Fibroblast of upper back skin (primary cell): ENCODE data around the gene FAM184B.
A peak's percentile ranks its signal among the peaks of the same experiment; 100 is the strongest.

Experiments used
- DNase-seq: peaks from one replicate; pipeline ENCODE4 v3.0.0-alpha.2; 2013

The FAM184B gene

DNA sequence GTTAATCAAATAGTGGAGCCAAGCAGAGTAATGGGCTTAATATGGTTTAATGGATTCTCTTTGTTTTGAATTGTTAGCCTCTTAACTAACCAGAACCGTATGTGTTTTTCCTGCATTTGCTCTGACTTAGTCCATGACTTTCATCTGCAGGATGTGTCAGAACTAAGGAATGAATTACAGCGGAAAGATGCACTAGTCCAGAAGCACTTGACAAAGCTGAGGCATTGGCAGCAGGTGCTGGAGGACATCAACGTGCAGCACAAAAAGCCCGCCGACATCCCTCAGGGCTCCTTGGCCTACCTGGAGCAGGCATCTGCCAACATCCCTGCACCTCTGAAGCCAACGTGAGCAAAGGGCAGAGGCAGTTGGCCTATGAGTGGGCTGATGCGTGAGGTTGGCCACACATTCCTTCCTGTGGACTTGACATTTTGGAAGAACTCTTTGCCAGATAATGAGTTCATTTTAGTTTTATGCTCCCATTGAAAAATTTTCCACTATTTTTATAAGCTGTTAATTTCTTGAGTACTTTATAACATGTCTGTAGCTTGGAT lies 157.9 kb downstream of the FAM184B start:
- peak; percentile 36 for DNase-seq

DNA sequence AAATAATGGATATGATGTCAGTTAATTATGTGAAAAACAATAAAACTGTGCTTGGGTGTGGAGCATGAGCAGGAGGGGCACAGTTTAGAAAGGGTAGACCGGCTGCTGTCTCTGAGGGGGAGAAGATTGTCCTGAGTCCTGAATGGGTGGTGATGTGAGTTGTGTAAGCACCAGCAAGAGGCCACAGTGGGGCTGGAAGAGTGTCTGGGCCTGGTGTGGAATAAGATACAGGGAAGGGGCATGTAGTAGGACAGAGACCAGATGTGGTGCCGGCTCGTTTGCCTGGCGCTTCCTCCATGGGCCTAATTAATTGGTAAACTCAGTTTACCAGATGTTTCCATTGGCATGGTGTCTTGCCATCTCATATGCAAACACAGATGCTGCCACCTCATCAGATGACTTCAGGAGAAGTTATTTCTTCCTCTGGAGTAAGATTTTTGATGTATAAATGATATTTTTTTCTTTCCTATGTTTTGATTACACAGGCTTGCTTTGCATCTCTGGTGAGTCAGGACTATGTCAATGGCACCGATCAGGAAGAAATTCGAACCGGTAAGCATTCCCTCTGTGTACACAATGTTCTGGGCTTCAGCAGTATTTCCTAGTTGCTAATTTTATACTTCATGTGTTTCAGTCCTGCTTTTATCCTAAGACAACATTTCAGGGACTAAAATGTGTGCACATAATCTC lies 161.9 kb downstream of the FAM184B start:
- DNase-seq, result no peak

GRCh38 chr4:17618926-17619325 lies 162.5 kb downstream of the FAM184B start:
- DNase-seq, result no peak

- no peak for DNase-seq
These were observed 165.1 kb downstream of the FAM184B start for GRCh38 chr4:17616283-17616682.

DNA sequence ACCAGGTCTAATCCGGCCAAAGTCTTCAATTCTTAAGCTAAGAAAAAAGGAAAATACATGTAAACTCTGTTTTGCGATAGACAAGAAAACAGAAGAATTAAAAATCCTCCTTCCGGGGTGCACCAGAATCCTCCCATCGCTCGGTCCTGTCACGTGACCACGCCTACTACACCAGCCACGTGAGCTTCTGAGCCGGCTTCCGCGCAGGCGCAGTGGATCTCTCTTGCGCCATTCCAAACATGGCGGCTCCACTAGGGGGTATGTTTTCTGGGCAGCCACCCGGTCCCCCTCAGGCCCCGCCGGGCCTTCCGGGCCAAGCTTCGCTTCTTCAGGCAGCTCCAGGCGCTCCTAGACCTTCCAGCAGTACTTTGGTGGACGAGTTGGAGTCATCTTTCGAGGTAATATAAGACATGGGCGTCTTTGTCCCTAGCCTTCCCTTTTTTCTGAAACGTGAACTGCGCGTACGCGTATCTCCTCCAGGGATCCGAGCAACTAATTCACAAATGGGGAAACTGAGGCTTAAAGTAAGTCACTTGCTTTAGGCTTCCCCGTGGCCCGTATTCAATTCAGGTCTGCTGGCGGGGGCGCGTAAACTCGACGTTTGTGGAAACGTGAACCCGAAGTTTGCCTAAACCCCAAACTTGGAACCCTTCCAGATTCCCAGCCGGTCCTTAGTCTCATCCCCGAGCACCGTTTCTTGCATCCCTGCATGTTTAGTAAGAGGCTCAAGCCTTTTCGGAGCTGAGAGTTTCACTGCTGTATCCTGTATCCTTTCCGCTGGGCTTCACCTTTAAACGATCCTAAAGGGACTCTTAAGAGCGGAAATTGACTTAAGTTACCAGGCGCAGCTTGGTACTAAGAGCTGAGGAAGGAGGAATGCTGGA lies 166.8 kb downstream of the FAM184B start, which contains the start of gene MED28:
Gene MED28, plus strand, starts transcription at position 226 of the 884 bp plus-strand sequence. Its CDS starts 14 bp downstream, at position 240.
- peak; percentile 96 for DNase-seq

DNA sequence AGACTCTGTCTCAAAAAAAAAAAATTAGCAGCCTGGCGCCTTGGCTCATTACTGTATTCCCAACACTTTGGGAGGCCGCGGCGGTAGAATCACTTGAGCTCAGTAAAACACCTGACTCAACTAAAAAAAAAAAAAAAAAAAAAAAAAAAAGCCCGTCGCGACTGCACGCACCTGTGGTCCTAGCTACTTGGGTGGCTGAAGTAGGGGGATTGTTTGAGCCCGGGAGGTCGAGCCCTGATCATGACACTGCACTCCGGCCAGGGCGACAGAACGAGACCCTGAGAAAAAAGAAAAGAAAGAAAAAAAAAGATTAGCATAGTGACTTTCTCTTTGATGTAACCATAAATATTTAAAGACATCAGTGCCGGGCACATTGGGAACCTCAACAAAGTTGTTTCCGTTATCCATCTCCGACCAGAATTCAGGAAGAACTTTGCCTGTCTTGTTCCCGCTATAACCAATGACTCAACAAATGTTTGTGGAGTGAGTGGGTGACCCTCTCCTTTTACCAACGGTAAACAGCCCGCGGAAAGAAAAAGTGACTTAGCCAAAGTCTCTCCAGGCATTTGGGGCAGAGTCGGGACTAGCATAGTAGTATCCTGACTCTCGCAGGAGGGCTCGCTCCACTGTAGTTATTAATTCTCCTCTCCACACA lies 167.5 kb downstream of the FAM184B start:
- peak; percentile 62 for DNase-seq

- DNase-seq, result no peak
These were observed 176.2 kb downstream of the FAM184B start for GRCh38 chr4:17605236-17605635.

GRCh38 chr4:17599826-17600225 lies 181.6 kb downstream of the FAM184B start:
- no peak for DNase-seq

DNA sequence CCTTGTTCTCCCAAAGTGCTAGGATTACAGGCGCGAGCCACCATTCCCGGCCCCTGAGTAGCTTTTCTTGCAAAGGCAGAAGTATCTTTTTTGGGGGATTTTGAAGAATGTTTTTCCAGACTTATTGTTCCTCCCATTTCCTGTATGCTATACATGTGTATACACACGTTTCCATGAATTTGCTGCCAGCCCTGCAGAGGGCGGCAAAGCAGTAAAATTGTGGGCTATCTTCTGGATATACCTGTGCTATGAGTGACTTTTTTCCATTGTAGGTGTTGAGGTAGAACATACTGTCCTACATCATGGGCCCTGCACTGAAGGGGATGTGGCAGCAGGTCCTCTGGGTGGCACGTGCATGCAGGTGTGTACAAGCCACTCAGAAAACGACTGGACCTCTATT lies 183.9 kb downstream of the FAM184B start:
- DNase-seq, result peak; percentile 10

DNA sequence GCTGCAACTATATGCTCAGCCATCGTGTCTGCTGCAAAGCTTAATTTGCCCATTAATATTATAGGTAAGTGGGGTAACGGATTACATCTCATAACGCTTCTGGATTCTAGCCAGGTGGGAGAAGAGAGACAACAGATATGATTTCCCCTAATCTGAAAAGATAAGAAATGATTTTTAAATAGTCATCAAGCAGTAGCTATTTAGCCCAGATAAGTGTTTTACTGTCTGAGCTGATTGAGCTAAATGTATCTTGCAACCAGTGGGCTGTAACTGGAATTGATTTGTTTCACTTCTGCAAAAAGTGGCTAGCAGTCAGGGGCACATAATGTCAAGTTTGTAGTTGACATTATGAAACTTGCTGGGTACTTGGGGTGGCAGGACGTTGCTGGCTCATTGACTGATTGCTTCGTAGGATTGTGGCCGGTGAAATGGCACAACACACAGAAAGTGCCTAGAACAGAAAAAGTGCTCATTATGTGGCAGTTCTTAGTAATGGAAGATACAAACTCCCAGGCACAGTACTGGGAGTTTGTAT lies 185.9 kb downstream of the FAM184B start:
- DNase-seq, result no peak

DNA sequence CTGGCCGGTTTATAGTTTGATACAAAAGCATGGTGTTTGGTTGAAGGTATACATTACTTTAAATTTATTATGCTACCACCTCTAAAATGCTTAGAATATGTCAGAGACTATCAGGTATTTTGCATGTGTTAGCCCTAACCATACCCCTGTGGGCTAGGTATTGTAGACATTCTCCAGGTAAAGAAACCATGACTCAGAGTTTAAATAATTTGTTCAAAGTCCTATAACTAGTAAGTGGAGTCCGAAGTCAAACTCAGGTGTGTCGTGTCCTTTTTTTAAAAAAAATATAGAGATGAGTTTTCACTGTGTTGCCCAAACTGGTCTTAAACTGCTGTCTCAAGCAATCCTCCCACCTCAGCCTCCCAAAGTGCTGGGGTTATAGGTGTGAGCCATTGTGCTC lies 192.1 kb downstream of the FAM184B start:
- DNase-seq, result no peak

DNA sequence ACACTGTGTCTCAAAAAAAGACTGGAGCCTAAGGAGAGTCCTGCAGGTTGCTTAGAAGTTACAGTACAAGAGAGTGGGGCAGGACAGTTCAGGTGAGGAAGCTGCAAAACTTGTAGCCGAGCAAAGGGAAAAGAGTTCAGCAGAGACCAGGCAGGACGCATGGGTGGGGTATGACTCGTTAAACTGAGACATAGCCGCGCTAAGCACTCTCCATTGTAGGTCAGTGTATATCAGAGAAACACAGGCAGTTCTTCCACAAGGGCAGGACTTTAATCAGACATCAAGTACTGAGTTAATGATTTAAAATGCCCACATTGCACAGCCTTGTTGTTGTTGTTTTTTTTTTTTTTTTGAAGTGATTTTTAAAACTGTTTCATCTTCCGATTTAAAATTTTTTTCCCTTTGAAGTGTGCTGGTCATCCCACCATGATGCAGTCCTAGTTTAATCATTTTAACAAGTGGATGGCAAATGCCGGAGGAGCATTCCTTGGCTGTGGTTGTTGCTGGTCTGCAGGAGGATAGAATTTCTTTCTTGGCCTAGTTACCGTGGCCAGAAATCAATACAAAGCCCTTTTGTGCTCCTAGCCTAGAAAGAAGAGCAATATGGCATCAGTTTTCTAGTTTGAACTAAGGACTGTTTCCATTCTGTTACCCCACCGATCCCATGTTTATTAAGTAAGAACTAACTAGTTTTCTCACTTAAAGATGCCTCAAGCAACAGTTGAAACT lies 194.2 kb downstream of the FAM184B start:
- DNase-seq, result no peak

DNA sequence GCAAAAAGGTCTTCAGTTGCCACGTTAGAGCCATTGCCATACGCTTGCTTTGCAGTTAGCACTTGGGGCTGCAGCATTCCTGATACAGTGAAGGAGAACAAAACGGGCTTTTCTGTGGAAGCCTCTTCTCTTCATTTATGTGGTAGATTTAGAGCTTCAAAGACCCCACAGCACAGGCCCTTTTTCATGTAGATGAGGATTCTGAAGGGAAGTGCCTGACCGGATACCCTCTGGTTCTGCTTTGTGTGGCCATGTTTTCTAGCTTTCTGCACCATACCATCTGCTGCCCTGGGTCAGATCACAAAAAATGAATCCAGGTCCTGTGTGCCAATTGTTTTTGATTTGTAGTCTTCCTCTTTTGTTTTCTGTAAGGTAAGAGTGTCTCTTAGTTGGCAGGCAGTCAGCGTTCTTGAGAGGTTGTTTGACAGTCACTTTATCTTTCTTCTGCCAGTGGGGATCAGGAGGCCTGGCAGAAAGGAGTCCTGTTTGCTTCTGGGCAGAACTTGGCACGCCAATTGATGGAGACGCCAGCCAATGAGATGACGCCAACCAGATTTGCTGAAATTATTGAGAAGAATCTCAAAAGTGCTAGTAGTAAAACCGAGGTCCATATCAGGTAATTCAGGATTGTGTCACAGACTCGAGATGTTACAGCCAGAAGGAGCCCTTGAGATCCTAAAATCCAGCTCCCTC lies 196.8 kb downstream of the FAM184B start:
- no peak for DNase-seq

DNA sequence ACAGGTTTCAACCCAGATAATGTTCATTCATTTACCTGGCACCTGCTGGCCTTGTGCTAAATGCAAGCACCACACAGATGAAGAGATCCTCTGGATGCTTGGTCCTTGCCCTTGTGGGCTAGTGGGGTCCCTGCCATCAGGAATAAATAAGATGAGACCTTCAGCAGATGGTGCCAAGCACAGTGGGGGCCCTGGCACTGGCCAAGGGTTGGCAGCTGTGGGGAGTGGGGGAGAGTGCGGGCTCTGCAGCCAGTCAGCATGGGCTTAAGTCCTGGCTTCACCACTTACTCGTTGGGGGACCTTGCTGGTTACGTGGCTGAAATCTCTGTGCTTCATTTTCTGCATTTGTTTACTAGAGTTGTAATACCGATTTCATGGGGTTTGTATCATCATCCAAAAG lies 197.5 kb downstream of the FAM184B start:
- DNase-seq, result no peak

DNA sequence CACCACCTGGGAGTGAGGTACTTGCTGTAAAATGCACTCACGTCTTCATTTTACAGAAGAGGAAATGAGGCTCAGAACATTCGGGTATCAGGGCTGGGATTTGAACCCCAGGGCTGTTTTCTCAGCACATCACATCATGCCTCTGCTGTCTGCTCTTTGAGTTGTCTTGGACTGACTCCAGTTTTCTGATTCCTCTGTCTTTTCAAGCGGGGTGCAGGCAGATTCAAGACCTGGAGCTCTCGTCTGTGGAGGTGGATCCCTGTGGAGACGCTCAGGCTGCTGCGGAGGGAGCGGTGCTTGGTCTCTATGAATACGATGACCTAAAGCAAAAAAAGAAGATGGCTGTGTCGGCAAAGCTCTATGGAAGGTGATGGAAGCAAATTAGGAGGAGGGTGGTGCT lies 198.1 kb downstream of the FAM184B start:
- DNase-seq, result no peak

DNA sequence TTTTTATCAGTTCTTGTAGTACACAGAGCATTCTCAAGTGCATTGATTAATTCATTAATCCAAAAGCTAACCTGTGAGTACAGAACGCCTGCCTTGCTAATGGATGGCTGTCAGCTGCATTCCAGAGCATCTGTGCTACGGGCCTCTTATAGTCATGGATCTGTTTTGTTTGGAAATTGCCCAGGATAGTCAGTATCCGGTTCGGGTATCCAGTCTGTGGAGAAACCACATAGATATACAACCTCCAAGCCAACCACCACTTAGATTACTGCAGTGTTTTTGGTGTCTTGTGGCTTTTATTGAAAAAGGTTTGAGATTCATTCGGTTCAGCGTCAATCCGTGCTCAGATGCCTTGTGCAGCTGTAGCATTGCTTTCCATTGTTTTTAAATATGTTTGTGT lies 200.5 kb downstream of the FAM184B start:
- peak; percentile 32 for DNase-seq
